IPS DF 4.7 (cell line): Measurements from ENCODE around the gene CRYGS.
"Not testable (repeated sequence)": the region's sequence is repeated elsewhere in the genome, so short reads cannot be mapped to it uniquely, and the experiment has no call there.

ENCODE experiments used
- DNase-seq: peaks from one replicate; pipeline ENCODE4 v3.0.0-alpha.2; 2013; ENCODE audit warnings: low spot score; ENCODE audit errors: extremely low read depth

Gene CRYGS

DNA sequence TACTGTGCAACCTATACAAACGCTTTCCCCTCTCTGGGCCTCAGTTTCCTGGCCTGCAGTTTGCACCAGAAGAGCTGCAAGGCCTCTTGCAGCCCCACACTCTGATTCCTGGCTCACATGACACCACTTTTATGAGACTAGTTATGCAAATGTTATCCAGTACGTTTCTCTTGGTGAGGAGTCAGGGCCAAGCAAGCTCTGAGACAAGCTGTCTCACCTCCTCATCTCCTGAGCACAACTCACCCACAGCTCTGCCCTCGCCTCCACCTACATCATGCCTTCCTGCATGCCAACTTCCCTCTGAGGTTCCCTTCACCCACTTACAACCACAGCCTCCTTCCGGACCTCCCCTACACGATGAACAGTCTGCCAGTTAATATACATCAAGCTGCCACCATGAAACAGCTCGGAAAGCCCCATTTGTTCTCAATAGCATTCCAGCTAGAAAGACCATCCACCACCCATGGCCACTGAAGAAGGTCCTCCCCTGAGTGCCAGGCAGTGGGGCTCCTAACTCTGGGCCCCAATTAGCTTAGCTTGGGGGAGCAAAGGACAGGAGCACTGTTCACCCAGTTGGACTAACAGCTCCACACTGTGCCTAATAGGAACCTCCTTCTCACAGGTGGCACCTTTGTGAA lies 25.0 kb downstream of the CRYGS start:
- DNase-seq: no peak

DNA sequence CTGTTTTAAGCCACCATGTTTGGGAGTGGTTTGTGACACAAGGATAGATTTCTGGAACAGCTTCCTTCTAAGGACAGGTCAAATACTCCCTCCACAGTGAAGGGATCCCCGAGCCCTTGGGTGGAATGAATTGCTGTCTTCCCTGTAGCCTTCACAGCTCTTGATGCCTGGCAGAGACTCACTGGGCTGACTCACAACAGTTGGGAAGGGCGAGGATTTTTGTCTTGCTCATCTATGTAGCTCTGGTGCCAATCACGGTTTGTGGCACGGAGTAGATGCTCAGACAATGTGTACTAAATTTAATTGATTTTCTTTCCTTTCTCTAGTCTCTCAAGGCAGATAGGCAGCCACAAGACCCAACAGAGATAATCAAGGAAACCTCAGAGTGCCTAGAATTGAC lies 27.0 kb downstream of the CRYGS start:
- no peak for DNase-seq

DNA sequence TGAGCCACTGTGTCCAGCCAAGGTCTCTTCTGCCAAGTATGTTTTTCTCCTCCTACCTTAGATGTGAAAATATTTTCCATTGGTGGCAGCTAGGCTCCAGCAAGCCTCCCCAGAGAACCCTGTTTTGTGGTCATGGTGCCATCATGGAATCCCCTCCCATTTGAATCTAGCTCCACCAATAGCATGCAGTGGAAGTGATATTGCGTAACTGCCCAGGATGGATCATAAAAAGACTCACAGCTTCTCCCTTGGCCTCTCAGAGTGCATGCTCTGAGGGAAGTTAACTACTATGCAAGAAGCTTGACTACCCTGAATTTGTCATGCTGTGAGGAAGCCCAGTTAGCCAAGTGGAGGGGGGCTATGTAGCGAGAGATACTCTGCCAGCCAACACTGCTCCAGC lies 27.5 kb downstream of the CRYGS start:
- no peak for DNase-seq

DNA sequence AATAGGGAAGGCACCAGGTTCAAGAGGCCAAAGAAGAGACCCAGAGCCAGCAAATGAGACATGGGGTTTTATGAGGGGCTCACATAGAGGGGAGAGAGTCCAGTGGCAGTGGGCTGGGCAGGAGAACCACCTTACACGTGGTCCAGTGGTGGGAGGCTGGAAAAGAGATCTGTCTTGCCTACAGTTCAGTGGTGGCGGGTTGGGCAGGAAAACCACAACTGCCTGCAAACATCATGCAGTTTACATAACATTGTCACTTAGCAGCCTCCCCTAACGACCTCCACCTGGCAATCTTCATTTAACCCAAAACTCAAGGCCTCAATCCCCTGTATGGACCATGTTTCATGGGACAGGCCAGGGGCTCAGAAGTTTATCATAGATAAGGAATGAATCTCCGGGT lies 29.1 kb downstream of the CRYGS start:
- no peak for DNase-seq

DNA sequence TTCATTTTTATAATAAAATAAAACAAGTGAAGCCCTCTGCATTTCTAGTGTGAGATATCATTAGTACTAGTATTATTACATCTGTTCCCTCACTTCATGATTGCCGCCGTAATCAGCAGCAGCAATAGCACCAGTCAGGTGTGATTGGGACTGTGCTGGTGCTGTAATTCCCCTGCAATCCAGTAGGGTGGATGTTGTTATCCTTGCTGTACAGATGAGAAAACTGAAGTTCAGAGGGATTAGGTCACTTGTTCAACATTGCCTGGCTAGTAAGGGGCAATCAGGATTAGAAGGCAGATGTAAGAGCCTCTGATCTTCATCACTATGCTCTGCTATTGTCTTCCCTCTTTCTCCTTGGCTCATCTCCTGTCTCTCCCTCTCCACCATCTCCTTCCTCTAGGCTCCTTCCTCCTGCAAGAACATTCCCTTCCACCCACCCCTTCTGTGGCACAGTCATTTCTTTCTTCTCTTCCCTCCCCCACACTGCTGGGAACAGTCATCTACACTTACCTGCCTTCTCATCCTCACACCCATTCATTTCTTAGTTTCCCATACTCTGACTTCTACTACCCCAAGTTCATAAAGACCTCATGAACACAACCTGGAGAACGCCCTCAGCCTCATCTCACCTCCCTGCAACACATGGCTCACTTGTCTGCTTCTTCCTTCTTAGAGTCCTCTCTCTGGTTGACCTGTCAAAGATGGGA lies 29.7 kb downstream of the CRYGS start:
- DNase-seq: no peak

DNA sequence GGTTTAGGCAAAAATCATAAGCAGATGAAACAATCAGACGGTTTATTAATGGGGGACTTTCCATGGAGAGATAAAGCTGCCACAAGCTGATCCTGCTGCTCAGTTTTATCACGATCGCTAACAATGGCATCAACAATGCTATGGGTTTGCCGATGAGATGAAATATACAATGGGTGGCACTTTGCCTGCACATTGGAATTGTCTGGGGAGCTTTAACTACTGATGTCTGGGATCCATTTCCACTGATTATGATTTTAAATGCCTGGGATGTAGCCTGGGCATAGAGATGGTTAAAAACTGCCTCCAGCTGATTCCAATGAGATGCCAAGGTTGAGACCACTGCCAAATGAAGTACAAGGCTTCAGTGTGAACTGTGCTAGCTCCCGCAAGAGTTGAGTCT lies 30.8 kb downstream of the CRYGS start:
- DNase-seq: no peak

DNA sequence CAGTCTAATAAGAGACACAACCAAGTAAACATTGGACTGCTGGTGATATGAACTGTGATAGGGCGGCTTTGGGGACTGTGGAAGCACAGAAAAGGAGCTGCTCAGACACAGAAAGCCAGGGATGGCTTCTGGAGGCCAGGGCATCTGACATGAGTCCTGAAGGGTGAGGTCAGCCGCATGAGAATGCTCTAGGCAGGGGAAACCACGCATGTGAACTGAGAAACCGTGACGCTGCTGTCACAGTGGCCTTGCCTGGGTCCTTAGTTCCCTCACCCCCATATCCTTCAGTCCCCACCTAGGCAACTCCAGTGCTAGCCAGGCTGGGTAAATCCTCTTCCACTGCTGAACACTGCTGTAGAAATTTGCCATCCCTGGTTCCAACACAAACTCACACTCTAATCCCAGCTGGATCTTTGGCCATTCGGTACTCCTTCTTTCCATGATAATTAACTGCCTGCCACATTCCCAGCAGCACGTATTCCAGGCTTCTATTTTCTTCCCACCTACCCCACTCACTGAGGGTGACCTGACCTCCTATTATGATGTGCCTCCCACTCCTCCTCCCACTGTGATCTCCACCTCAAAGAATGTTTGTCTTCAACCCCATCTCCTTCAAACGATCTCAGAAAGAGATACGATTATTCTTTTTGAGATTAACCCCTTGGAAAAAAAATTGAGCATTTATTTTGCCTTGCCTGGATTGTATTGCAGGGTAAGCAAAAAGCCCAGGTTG lies 31.4 kb downstream of the CRYGS start:
- no peak for DNase-seq

DNA sequence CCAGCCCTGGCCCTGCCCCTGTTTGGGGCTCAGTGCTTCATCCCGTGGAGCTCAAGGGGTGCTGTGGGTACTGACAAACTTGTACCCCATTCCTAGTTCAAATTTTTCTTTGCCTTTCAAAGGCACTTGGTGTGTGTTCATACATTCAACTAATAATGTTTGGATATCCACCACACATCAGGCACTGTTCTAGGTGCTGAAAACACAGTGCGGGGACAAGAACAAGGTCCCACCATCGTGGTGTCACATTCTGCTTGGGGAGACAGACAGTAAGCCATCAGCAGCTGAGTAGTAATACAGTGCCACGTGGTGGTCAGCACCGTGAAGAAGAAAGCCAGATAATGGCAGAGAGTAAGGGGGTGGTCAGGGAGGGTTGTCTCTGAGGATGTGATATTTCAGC lies 32.5 kb downstream of the CRYGS start:
- DNase-seq: no peak

DNA sequence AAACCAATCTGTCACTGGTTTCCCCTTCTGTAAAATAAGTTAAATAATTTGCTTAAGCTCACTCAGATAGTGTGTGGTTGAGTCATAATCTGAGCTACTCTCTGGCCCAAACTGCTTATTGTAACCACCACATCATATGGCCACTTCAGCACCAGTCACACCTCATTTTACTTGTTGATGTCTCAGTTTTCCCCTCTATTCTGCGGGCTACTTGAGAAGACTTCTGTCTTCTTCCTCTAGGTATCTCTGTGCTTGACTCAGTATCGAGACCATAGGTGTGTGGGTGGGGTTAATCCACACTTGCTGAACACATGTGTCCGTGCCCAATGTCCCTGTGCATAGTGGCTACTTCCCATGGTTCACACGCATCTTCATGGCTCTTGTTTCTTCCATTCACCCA lies 32.9 kb downstream of the CRYGS start:
- no peak for DNase-seq

DNA sequence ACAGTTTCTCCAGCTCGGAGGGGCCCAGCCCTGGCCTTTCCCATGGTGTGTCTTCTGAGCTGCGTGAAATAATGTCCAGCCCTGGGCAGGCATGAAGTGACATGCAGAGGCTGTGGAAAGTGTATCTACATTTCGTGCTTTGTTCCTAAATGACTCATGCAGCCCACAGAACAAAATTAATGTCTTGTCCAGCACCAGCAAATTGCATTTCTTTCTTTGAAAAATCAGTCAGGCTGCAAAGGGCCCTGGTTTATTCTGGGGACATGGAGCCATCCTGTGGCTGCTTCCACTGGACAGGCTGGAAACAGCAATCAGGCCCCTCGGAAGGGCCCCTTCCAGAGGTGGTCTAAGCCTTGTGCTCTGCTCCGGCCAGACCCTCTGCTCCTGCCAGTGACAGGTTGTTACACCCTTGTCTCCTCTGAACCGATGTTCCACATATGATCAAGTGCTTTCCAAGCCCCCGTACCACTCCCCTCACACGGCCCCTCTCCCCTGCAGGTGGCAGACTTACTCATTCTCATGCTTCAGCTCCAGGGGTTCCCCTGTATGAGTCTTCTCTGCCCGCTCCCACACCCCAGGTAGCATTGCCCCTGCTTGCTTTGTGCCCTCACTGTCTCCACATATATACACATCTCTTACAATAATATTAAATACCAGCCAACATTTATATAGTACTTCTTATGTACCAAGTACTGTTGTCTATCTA lies 33.7 kb downstream of the CRYGS start:
- no peak for DNase-seq

DNA sequence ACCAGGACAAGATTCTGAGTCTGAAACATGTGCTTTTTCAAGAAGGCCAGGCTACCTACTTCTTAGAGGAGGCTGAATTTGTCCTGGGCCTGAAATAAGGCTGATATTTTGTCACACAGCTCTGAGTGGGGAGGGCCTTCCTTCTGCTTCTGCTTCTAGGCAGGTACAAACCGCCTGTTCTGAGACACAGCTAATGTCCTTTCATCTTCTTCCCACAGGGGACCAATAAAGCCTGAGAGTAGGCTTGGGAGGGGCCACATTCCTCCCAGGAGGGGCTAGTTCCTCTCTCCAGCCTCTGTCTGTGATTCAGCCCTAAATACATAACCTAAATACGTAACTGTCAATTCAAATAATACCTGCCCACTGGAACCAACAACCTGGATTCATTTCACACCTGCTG lies 34.8 kb downstream of the CRYGS start:
- DNase-seq: no peak

DNA sequence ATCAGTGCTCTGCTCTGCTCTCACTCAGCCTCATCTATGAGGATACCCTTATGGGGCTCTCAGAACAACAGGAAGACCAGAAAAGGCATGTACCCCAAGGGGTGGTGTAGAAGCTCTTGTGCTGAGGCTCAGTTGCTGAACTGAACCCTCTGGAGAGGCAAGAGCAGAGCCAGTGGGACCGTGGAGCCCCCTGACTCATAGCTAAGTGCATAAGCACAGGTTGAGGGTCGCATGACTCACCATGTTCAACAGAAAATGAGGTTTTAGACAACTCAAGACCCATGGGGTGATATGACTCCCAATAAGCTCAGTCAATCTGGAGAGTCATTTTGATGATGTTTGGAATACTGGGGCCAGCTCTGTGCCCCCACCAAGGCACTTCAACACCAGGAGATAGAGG lies 37.3 kb downstream of the CRYGS start:
- DNase-seq: no peak

DNA sequence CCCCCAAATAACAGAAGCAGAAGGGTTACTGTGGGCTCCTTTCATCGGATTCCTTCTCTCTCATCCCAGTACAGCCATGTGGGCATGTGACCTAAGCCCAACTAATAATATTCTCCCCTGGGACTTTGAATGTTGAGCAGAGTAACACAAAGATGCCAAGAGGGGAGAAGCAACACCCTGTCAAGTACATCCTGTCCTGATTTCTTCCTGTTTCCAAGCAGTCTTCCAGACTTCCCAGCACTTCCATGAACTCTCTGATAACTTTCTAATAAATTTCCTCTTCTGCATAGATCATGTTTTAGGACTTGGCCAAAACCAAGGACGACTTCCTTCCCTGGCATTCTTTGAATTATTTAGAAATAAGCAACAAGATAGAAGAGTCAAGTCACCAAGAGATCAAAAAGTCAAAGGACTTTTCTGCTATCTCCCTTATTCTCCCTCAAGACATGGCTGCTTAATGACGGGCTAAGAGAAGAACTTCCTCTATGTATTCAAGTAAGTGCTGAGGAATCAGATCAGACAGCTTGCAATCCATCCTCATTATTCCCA lies 37.9 kb downstream of the CRYGS start:
- DNase-seq: no peak

DNA sequence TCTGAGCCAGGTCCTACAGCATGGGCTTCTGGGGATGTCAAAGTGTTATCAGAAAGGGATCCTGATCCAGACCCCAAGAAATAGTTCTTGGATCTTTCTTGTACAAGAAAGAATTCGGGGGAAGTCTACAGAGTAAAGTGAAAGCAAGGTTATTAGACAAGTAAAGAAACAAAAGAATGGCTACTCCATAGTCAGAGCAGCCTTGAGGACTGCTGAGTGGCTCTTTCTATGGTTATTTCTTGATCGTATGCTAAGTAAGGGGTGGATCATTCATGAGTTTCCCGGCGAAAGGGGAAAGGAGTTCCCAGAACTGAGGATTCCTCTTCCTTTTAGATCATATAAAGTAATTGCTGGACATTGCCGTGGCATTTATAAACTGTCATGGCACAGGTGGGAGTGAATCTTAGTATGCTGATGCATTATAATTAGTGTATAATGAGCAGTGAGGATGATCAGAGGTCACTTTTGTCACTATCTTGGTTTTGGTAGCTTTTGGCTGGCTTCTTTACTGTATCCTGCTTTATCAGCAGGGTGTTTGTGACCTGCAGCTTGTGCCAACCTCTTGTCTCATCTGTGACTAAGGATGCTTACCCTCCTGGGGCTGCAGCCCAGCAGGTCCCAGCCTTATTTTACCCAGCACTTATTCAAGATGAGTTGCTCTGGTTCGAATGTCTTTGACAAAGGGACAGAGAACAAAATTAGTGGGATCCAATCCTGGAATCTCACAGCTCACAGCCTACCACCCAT lies 41.0 kb downstream of the CRYGS start:
- no peak for DNase-seq

DNA sequence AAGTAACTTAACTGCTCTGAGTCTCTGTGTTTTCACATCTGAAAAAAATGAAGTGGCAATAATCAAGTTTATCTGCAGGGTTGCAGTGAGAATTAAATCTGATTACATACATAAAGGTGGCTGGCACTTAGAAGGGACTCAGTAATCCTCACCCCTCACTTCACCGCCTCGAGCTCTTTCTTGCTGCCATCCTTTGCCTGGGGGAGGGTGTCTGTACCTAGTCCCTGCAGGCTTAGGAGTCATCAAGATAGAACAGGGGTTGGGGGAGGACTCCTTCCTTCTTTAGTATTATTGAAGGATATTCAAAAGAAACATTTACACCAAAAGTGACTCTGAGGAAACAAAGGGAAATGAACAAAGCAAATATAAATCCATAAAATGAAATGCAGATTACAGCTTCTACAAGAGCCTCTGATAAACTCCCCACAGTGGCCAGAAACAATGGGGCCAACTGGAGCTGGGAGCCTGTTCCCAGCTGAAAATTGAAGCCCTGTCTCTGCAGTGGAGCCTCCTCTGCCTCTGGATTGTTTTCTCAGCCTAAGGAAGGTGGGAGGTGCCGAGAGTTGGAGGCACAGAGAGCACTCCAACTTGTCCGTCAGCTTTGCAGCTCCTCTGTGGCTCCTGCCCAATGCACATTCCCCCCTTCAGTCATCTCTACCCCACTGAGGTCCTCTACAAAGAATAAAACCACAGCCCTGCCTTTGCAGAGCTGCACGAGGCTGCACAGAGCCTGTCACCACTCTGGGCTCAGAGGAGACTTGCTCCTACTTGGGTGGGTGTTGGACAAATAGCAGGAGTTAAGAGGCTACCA lies 41.8 kb downstream of the CRYGS start:
- DNase-seq: no peak

DNA sequence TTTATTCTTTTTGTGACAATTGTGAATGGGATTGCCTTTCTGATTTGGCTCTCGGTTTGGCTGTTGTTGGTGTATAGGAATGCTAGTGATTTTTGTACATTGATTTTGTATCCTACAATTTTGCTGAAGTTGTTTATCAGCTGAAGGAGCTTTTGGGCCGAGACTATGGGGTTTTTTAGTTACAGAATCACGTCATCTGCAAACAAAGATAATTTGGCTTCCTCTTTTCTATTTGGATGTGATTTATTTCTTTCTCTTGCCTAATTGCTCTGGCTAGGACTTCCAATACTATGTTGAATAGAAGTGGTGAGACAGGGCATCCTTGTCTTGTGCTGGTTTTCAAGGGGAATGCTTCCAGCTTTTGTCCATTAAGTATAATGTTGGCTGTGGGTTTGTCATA lies 44.2 kb downstream of the CRYGS start:
- DNase-seq: not testable (repeated sequence)

DNA sequence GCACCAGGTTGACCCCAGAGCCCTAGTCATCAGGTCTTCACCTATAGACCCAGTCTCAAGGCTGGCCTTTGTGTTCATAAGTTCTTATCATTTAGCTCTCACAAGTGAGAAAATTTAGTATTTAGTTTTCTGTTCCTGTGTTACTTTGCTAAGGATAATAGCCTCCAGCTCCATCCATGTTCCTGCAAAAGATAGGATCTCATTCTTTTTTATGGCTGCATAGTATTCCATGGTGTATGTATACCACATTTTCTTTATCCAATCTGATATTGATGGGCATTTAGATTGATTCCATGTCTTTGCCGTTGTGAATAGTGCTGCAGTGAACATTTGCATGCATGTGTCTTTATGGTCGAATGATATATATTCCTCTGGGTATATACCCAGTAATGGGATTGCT lies 46.2 kb downstream of the CRYGS start:
- not testable (repeated sequence) for DNase-seq

DNA sequence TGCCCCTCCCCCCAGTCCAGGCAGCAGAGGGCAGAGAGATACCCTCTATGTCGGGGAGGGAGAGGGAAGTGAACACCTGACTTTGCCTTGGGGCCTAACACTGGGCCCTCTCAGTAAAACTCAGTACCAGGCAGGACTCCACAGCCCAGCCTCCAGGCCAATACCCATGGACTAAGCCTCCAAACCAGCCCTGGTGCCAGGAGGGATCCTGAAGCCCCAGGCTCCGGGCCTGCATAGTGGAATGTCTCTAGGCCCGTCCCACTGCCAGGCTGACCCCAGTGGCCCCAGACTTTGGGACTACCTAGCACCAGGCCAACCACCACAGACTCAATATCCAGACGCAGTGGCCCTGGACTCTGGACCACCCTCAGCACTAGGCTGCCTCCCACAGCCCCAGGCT lies 46.6 kb downstream of the CRYGS start:
- no peak for DNase-seq

DNA sequence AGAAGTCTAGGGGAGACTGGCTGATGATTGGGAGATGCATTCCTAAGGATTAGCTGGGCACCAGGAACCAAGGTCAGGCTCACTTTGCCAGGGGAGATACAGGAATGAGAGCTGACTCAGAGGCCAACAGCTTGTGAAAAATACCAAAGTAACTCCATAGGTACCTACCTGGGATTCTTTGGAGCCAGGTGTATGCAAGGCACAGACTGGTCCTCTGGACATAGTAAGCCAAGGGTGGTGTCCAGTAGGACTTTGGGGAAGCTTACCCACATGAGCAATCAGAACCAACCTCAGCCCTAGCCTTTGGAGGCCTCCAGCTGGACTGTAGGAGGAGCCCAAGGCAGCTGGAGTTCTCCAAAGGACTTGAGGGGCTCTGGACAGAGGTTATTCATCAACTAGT lies 47.5 kb downstream of the CRYGS start:
- no peak for DNase-seq

DNA sequence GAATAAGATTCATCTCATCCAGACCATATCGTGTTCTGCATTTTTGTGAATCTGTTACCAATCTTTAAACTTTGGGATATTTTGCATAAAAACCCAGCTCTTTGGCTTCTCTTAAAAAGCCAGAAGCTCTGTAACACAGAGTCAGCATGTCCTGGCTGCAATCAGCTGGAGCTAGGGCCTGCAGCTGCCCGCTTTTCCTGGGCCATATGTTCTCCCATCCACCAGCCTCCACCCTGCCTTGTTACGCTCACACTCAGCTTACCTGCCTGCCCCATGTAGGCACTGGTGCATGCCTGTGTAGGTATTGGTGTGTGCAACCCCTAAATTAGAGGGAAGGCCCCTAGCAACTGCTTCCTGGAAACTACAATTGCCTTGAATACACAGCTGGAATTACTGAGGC lies 48.2 kb downstream of the CRYGS start:
- DNase-seq: no peak
